ENCODE data around the gene PPP1R1B. TPM values are rescaled to one million over a fixed set of nuclear protein-coding genes. Genes with fewer than 3 reads are reported as not detected.
A peak's percentile ranks its signal among the peaks of the same experiment; 100 is the strongest.

Gene PPP1R1B
- total RNA-seq, 2 donors from 2014 or later: 259 to 404 TPM

DNA sequence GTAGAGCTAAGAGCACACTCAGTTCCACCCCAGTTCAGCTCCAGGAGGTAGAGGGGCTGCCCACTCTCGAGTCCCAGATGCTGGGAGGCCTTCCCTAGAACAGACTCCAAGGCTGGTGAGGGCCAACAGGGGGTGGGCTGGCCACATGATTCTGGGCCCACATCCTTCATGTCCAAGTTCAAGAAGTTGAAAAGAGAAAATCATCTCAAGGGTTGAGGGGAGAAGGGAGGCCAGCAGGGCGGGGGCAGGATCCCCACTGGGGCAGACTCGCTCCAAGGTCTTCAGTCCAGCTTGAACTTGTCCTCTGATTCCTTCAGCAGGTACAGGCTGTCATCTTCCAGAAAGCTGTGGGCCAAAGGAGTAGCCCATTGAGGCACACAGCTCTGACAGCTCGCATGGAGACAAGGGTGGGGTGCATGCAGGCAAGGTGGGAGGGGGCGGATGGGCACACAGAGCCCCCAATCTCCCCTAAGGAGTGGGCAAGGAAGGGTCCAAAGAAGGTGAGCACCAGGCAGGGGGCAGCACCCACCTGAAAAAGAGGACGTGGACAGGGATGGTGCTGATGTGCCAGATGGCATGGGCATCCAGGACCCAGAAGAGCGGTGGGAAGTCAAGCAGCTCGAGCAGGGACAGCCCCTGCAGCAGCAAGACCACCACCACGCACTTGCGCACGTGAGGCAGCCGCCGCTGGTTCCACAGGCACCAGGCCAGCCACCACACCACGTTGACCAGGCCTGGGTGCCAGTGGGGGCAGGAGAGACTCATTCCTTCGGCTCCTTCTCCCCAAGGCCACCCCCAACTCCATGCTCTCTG lies 46.0 kb downstream of the PPP1R1B start:
- intact Hi-C loops (cut with DNase I, micrococcal nuclease): no loop called here
- no peak for DNase-seq

DNA sequence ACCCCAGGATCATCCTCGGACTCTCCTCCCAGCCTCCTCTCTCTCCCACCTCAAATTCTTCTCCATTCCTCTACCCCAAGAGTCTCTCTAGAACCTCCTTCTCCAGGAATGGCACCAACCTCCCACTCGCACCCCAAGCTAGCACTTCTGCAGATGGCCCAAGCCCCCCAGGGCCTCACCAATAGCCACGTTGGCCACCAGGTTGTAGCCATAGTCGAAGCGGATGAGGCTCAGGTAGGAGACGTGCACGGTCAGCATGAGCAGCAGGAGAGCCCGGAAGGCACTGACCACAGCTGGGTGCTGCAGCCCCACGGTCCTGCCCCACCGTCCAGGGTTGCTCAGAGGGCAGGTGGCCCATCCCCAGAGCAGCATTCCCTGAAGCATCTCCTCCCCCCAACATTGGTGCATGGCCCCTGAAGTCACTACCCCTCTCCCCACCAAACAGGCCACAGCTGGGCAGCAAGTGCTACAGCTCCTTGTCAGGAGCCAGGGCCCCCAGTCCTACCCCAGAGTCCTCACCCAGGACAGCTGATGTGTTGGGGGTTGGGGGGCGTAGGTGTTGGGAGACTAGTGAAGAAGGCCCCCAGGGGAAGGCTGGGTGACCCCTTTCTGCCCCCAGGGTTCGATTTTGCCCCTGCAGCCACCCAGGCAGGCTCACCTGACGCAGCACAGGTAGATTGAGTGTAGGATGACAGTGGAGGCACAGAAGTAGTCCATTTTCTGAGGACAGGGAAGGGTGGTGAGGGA lies 46.8 kb downstream of the PPP1R1B start:
- ATAC-seq: no peak
- DNase-seq: no peak
- intact Hi-C loops (cut with DNase I, micrococcal nuclease): no loop called here

More for the DNA sequence above, 46.0 kb downstream of the PPP1R1B start:
- ATAC-seq: no peak

DNA sequence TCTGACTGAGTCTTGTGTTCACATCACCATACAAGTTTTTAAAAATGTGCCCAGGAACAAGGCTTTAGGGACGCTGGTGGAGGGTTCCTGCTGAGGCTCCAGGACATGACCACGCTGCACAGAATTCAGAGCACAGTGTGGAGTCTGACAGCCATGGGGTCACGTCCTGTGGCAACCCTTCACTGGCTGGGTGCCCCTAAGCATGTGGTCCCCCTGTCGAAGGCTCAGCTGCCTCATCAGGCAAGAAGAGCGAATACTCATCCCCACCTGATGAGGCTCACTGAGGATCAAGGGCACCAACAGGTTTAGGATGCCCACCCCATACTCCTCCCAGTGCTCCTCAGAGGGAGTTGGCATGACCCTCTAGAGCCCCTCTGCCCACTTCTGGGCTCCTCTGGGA lies 47.4 kb downstream of the PPP1R1B start:
- intact Hi-C loops (cut with DNase I, micrococcal nuclease): no loop called here
- DNase-seq: no peak
- ATAC-seq: no peak

DNA sequence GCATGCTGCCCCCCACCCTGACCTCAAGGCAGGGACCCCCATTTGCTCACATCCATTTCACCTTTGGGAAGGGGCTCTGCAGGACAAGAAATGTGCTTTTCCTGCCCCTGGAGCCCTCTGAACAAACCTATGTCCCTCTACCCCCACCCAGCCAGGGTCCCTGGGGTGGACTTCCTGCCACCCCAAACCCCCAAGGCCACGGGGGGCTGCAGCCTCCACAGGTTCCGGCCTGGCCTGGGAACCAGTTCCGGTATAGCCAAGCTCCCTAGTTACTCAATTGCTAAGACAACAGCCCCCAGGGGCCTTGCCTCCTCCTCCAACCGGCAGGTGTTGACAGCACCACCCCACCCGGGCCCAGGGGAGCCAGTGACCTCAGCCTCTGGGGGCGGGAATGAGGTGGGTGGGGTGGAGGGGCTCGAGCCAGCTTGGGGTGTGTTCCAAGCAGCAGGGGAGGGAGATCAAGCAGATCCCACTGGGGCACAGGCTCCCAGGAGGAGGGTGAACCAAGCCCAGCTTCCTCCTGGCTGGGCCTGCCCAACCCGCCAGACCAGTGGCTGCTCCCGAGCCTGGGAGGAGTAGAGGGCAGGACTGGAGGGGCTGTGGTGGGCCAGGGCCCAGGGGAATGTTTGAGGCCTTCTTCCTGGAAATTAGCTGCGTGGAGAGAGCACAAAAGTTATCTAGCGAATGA lies 48.1 kb downstream of the PPP1R1B start:
- intact Hi-C loops (cut with DNase I, micrococcal nuclease): no loop called here
- ATAC-seq (peak; percentile 49), DNase-seq (peak; percentile 68 to 81)

DNA sequence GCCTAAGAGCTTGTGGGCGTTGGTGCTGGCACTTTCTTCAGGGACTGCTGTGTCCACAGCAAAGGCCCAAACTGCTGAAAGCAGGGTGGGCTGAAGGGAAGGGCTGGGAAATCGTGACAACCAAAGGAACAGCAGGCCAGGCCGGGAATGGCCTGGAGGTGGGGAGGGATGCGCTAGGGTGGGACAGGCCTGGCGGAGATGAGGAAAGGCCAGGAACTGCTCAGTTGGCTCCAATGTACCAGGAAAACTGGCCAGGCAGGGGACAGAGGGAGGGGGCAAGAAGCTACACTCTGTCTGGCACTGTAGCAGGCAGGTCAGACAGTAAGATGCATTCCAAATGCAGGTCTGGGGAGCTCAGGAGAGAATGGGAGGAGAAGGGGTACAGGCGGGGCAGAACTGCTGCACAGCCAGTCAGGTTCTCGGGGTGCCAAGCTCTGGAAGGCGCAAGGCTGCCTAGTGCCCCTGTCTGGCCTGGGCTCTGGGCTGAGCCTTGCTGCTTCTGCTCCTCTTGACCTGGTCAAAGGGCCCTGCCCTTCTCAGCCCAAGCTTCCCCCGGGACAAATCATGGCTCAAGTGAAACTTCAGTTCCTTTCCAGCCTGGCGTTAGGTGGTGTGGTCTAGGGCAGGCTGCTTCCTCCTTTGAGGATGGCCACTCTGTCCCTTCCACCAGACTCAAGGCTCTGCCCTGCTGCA lies 48.8 kb downstream of the PPP1R1B start:
- intact Hi-C loops (cut with DNase I, micrococcal nuclease): no loop called here
- no peak for ATAC-seq
- DNase-seq: no peak

DNA sequence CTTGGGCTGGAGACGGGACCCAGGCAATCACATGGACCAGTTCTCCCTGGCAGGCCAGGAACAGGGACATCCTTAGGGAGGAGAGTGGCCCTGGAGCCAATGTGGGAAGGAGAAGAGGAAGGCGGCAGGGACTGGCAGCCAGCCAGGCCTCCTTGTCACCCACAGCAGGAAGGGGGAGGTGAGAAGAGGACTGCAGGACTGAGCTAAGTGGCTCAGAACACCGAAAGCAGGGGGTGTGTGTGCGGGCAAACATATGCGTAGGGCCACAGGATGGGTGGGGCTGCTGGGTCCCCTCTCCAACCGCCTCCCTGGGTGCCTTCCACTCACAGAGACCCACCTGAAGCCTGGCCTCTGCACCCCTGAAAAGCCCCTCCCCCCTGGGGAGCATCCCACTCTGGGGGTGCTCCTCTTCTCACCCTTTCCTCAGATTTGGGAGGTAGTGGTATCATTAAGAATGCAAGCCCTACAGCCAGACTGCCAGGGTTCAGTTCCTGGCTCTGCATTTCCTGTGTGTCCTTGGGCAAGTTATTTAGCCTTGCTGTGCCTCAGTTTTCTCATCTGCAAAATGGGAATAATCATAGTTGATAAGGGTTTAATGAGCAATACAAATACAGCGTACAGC lies 49.6 kb downstream of the PPP1R1B start:
- intact Hi-C loops (cut with DNase I, micrococcal nuclease): no loop called here
- ATAC-seq (peak; percentile 51), DNase-seq (peak; percentile 83 to 86)

DNA sequence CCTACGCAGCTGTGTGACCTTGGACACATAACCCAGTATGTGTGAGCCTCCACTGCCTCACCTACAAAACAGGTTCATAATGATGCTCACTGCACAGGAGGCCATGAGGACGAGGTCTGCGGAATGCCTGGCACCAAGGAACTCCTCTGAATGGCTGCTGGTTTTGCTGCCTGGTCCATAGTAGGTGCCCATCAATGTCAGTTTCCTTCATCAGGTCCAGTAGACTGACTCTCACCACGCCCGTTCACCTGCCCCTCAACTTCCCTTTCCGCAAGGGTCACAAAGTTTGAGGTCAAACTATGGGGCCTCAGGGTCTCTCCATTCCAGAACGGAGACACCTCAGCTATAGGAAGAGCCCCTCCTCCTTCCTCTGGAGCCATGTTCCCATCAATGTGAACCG lies 50.3 kb downstream of the PPP1R1B start:
- no peak for ATAC-seq
- DNase-seq: no peak
- intact Hi-C loops (cut with DNase I, micrococcal nuclease): no loop called here

DNA sequence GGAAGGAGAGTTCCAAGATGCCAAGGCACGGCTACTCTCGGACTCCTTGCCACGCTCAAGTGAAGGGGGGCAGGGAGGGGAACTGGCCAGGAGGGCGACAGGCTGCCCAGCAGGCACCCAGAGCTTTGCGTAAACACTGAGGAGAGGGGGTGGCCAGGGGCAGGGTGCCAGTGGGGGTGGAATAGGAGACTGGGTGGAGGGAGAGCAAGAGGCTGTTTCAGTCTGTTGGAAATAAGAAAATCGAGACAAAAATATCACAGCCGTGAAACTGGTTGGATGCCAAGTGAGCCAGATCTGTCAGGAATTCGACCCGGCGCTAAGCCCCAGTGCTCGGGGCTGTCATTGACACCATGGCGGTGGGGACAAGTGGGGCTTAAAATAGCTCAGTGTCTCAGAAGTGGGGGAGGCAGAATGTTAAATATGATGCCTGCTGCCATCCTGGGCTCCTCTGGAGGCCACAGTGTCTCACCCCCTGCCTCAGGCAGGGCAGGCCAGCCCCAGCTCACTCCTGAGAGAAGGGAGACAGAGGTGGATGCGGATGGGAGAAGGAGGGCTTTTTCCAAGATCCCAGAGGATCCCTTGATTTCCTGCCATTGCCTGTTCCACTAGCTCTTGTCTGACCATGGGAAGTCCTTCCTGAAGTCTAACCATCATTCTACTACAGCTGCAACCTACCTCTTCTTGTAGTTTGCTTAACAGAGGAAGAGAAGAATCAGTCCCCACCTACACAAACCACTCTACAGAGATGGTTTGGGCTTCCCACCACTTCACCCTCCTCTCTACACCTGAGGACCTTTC lies 51.0 kb downstream of the PPP1R1B start:
- intact Hi-C loops (cut with DNase I, micrococcal nuclease): no loop called here
- DNase-seq (no peak), ATAC-seq (no peak)

DNA sequence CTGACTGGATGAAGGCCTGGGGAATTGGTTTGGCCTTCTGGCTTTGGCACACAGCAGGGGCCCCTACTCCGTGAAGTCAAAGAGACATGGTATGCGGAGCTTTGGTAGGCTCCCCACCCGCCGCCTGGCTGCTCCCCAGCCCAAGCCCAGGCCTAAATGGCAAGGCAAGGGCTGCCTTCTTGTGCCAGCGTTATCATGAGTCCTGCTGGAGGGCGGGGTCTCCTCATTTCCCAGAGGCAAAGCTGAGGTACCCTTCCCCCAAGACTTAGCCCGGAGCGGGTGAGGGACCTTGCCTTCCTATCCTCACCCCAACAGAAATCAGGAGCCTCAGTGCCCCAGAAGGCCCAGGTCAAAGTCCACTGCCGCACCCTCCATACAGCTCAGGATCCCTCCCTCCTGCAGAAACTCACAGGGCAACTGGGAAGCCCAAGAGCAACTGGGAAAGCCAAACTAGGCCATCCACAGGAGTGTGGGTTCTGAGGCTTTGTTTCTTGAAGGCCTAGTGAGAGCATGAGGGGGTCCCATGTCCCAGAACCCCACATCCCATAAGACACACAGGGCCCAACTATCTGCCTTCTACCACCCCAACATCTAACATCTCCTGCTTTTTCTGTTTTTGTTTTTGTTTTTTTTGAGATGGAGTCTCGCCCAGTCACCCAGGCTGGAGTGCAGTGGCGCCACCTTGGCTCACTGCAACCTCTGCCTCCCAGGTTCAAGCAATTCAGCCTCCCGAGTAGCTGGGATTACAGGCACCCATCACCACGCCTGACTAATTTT lies 51.8 kb downstream of the PPP1R1B start:
- DNase-seq (peak; percentile 91 to 94), ATAC-seq (peak; percentile 73)
- intact Hi-C loops (cut with DNase I, micrococcal nuclease): no loop called here

DNA sequence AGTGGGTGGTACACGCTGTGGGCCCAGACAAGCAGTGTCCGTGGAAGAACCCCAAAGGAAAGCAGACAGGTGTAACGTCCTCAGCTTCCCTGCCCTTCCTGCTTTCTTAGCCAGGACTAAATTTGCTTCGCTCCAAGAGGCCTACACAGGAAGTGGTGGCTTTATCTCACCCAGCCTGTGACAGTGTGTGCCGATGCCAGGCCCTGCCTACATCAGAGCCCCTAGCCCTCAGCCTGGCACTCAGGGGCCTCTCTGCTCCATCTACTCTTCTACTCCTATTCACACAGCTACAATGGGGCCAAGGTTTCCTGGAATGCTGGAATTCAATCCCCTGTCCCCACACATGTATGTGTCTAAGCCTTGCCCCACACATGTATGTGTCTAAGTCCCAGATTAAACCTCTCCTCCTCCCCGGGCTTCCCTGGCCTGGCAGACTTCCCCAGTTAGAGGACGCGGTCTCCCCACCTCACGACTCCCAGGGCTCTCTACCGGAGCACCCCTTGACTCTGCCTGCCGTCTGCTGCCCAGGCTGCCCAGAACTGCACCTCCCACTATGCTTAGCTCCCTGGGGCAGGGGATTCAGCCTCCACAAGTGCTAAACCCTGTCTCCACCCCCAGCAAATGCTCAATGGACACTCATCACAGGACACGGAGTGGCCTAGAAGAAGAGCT lies 52.9 kb downstream of the PPP1R1B start:
- DNase-seq: no peak

DNA sequence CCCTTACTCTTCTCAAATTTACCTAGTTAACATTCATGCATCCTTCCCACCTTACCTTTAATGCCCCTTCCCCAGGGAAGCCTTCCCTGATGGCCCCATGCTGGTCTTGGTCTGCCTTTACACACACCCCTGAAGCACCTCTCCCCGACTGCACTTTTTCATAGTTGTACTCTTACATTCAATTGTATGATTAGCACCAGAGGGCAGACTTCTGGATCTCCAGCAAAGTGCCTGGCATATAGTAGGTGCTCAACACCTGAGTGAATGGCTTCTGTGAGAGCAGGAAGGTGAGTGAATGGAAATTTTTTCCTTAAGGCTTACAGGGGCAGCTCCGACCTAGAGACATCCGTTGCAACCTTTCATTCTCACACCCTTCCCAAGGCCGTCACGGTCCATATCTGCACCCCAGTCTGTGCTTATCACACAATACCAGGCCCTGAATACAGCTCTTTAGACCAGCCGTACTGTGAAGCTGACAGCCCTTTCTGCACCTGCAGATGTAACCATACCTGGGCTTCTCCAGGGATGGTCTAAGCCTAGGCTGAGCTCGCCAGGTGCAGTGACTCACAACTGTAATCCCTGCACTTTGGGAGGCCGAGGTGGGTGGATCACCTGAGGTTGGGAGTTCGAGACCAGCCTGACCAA lies 56.7 kb downstream of the PPP1R1B start:
- intact Hi-C loops (cut with DNase I, micrococcal nuclease): no loop called here
- ATAC-seq (no peak), DNase-seq (no peak)

More for the DNA sequence above, 52.9 kb downstream of the PPP1R1B start:
- ATAC-seq: peak; percentile 49
- intact Hi-C loops (cut with DNase I, micrococcal nuclease): no loop called here

DNA sequence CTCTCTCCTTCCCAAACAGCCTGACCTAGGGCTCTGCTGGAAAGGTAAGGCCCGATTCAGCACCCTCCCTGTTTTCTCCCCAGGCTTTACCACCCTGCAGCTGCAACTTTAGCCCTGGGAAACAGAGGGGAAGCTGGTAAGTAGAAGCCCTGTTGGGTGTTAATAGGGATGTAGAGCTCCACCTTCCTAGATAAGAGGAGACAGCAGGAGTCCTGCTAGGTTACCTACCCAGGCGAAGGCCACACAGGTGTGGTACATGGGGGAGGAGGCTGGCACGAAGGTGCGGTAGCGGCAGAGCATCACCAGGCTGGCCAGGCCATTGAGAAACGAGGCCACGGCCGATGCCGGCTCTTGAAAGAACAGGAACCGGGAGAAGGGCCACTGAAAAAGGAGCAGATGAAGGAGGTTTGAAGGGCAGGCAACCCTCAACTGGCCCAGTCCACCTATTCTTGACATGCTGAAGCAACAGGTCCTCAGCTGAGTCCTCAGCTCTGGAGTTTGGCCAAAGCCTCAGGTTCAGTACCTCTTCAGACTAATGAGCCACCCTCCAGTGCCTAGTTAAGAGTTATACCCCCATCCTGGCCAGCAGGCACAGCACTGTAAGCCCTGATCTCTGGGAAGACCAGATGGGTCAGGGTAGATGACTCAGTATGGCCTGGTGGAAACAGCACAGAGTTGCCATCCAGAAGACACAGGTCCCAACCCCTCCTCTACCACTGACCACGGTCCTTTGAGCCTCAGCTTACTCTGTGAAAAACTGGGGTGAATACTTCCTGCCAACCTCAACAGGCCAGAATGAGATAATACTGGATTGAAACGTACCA lies 57.8 kb downstream of the PPP1R1B start:
- ATAC-seq: no peak
- DNase-seq: no peak

More for the DNA sequence above, 57.8 kb downstream of the PPP1R1B start:
- intact Hi-C loops (cut with DNase I, micrococcal nuclease): no loop called here
